IMR-90 (cell line): ENCODE data around the gene SNED1. TPM values are rescaled to one million over a fixed set of nuclear protein-coding genes. Genes with fewer than 3 reads are reported as not detected.

ENCODE experiments used
- ATAC-seq: fragments of 200-7000 bp; cut with Tn5 transposase; 2 replicates; pipeline ENCODE4 v1.9.1; 2020; ENCODE audit warnings: low read depth, mild to moderate bottlenecking, moderate library complexity
- BruUV-seq: library from RNA; stranded (reverse); fragments of 400-500 nt; replicated peaks from 2 replicates; lab custom pipeline; 2021; lab: Mats Ljungman, UMichigan
- CTCF ChIA-PET: fragments of 300-600 bp; formaldehyde crosslinking; extraction: SDS; loops from one replicate; lab custom pipeline; 2021; ENCODE audit warnings: antibody characterized with exemption; lab: Yijun Ruan, JAX
- POLR2A ChIA-PET: fragments of 300-600 bp; sonication (Branson Sonifier 250); formaldehyde crosslinking; loops from one replicate; lab custom pipeline; 2022; ENCODE audit warnings: antibody characterized with exemption; ENCODE audit not compliant: unreplicated experiment; lab: Charles Lee
- DNase-seq: peaks from one replicate; pipeline ENCODE4 v3.0.0; 2013
- H2AFZ ChIP-seq: replicated peaks from 2 replicates; pipeline ENCODE3; 2013; ENCODE audit warnings: low read length, mild to moderate bottlenecking; ENCODE audit not compliant: poor library complexity
- H2AK5ac ChIP-seq: 2 replicates; pipeline ENCODE4 v1.6.1; 2013; ENCODE audit warnings: low read depth, low read length, inconsistent platforms
- H2AK9ac ChIP-seq: replicated peaks from 2 replicates; pipeline ENCODE3; 2013; ENCODE audit warnings: mild to moderate bottlenecking, low read depth, low read length, moderate library complexity; ENCODE audit not compliant: poor library complexity
- H2BK120ac ChIP-seq: 2 replicates; pipeline ENCODE4 v1.6.1; 2013; ENCODE audit warnings: low read depth, low read length, inconsistent platforms
- H2BK15ac ChIP-seq: 3 replicates; pipeline ENCODE4 v1.6.1; 2013; ENCODE audit warnings: low read depth, low read length, inconsistent platforms
- H2BK20ac ChIP-seq: 2 replicates; pipeline ENCODE4 v1.6.1; 2013; ENCODE audit warnings: low read depth, mild to moderate bottlenecking, inconsistent platforms, low read length, moderate library complexity
- H2BK5ac ChIP-seq: 2 replicates; pipeline ENCODE4 v1.6.1; 2013; ENCODE audit warnings: mild to moderate bottlenecking, low read depth, low read length, inconsistent platforms; ENCODE audit not compliant: poor library complexity, severe bottlenecking
- H3K14ac ChIP-seq: replicated peaks from 2 replicates; pipeline ENCODE4 v1.6.1; 2013; ENCODE audit warnings: low read depth, low read length, inconsistent platforms
- H3K18ac ChIP-seq: 2 replicates; pipeline ENCODE4 v1.6.1; 2013; ENCODE audit warnings: low read depth, low read length, control low read depth
- H3K23ac ChIP-seq: 2 replicates; pipeline ENCODE4 v1.6.1; 2013; ENCODE audit warnings: low read depth, low read length, inconsistent platforms
- H3K27ac ChIP-seq: 2 replicates; pipeline ENCODE4 v1.5.1; 2013; ENCODE audit warnings: mild to moderate bottlenecking, control low read depth, low read length; ENCODE audit not compliant: insufficient read depth
- H3K27me3 ChIP-seq: 2 replicates; pipeline ENCODE4 v1.6.1; 2013; ENCODE audit warnings: low read length; ENCODE audit not compliant: control insufficient read depth, insufficient read depth
- H3K36me3 ChIP-seq: 2 replicates; pipeline ENCODE4 v1.6.1; 2013; ENCODE audit warnings: low read length, mixed read lengths; ENCODE audit not compliant: control insufficient read depth, insufficient read depth
- H3K4ac ChIP-seq: 2 replicates; pipeline ENCODE4 v1.6.1; 2013; ENCODE audit warnings: low read depth, low read length, inconsistent platforms
- H3K4me1 ChIP-seq: 2 replicates; pipeline ENCODE4 v1.6.1; 2013; ENCODE audit warnings: low read length, mixed read lengths; ENCODE audit not compliant: control insufficient read depth, insufficient read depth
- H3K4me2 ChIP-seq: 2 replicates; pipeline ENCODE4 v1.6.1; 2013; ENCODE audit warnings: low read depth, mild to moderate bottlenecking, control low read depth, low read length, moderate library complexity
- H3K4me3 ChIP-seq: 2 replicates; pipeline ENCODE4 v1.5.1; 2013; ENCODE audit warnings: low read depth, mild to moderate bottlenecking, control low read depth, low read length, moderate library complexity; ENCODE audit not compliant: insufficient read depth
- H3K56ac ChIP-seq: 2 replicates; pipeline ENCODE4 v1.6.1; 2013; ENCODE audit warnings: low read length, inconsistent platforms; ENCODE audit not compliant: insufficient read depth; ENCODE audit errors: extremely low read depth
- H3K79me1 ChIP-seq, 2 experiments: 2 replicates each; pipeline ENCODE4 v1.6.1; 2013; ENCODE audit warnings: low read length in 2 of 2, inconsistent platforms in 1 of 2, low read depth in 1 of 2
- H3K9ac ChIP-seq: 2 replicates; pipeline ENCODE4 v1.6.1; 2013; ENCODE audit warnings: low read depth, low read length, control low read depth
- H3K9me1 ChIP-seq: 2 replicates; pipeline ENCODE4 v1.6.1; 2013; ENCODE audit warnings: low read length, inconsistent platforms; ENCODE audit not compliant: insufficient read depth
- H3K9me3 ChIP-seq: 2 replicates; pipeline ENCODE4 v1.6.1; 2013; ENCODE audit warnings: low read length; ENCODE audit not compliant: control insufficient read depth, insufficient read depth
- H4K20me1 ChIP-seq: 2 replicates; pipeline ENCODE4 v1.6.1; 2013; ENCODE audit warnings: low read length, inconsistent platforms; ENCODE audit not compliant: insufficient read depth
- H4K5ac ChIP-seq: 2 replicates; pipeline ENCODE4 v1.6.1; 2013; ENCODE audit warnings: mild to moderate bottlenecking, low read depth, low read length, control low read depth
- H4K8ac ChIP-seq, 2 experiments: 2 replicates each; pipeline ENCODE4 v1.6.1; 2013; ENCODE audit warnings: low read depth in 2 of 2, low read length in 2 of 2, control low read depth in 1 of 2, inconsistent platforms in 1 of 2
- H4K91ac ChIP-seq: 2 replicates; pipeline ENCODE4 v1.6.1; 2013; ENCODE audit warnings: low read depth, low read length, inconsistent platforms; ENCODE audit not compliant: insufficient read depth
- BHLHE40 ChIP-seq: fragments of 150-350 bp; IDR thresholded peaks from 2 replicates; pipeline ENCODE4 v1.6.1; 2016; ENCODE audit warnings: mild to moderate bottlenecking, low read depth, low read length
- CEBPB ChIP-seq: IDR thresholded peaks from 2 replicates; pipeline ENCODE4 v1.6.1; 2012; ENCODE audit warnings: low read depth, low read length, improper control_type of control experiment
- CHD1 ChIP-seq: IDR thresholded peaks from 2 replicates; pipeline ENCODE4 v1.6.1; 2012; ENCODE audit warnings: low read depth, low read length, improper control_type of control experiment
- FOS ChIP-seq: fragments of 150-350 bp; IDR thresholded peaks from 2 replicates; pipeline ENCODE4 v1.6.1; 2016; ENCODE audit warnings: low read depth, low read length
- MAFK ChIP-seq: IDR thresholded peaks from 2 replicates; pipeline ENCODE4 v1.6.1; 2012; ENCODE audit warnings: low read depth, low read length, improper control_type of control experiment
- MAZ ChIP-seq: IDR thresholded peaks from 2 replicates; pipeline ENCODE4 v1.6.1; 2012; ENCODE audit warnings: low read depth, mild to moderate bottlenecking, low read length, improper control_type of control experiment, moderate library complexity, borderline replicate concordance
- MXI1 ChIP-seq: IDR thresholded peaks from 2 replicates; pipeline ENCODE4 v1.6.1; 2012; ENCODE audit warnings: low read depth, mild to moderate bottlenecking, low read length, moderate library complexity, borderline replicate concordance
- NFE2L2 ChIP-seq: fragments of 150-350 bp; IDR thresholded peaks from 2 replicates; pipeline ENCODE4 v1.6.1; 2016; ENCODE audit warnings: low read depth, mild to moderate bottlenecking, low read length
- POLR2A ChIP-seq: IDR thresholded peaks from 2 replicates; pipeline ENCODE4 v1.6.1; 2012; ENCODE audit warnings: mild to moderate bottlenecking, low read depth, low read length
- RAD21 ChIP-seq: IDR thresholded peaks from 2 replicates; pipeline ENCODE4 v1.6.1; 2012; ENCODE audit warnings: low read length, improper control_type of control experiment
- RCOR1 ChIP-seq: IDR thresholded peaks from 2 replicates; pipeline ENCODE4 v1.6.1; 2012; ENCODE audit warnings: mild to moderate bottlenecking, low read length, improper control_type of control experiment; ENCODE audit not compliant: insufficient replicate concordance
- RFX5 ChIP-seq: IDR thresholded peaks from 2 replicates; pipeline ENCODE4 v1.8.0; 2012; ENCODE audit warnings: low read depth, mild to moderate bottlenecking, low read length, moderate library complexity
- SMC3 ChIP-seq: fragments of 150-350 bp; IDR thresholded peaks from 2 replicates; pipeline ENCODE4 v1.6.1; 2016; ENCODE audit warnings: low read depth, mild to moderate bottlenecking, antibody characterized with exemption, low read length, moderate library complexity
- WGBS, 2 experiments: methylation state at CpG; one replicate each; pipeline versions ENCODE4 v1.1.5 to v1.1.7; 2013; ENCODE audit warnings: missing lambda C conversion rate in 2 of 2; ENCODE audit not compliant: insufficient read length in 1 of 2; ENCODE audit errors: extremely low coverage in 2 of 2; 5-methylcytosine and 5-hydroxymethylcytosine counted together
- dilution Hi-C: fragments of 300-500 bp; cut with HindIII; formaldehyde crosslinking; loops from one replicate; pipeline ENCODE4 v1.14.3; 2018; ENCODE audit warnings: low sequenced_read_pairs; ENCODE audit not compliant: unreplicated experiment
- in situ Hi-C: fragments of 300-500 bp; cut with MboI; formaldehyde crosslinking; loops from 3 replicates; pipeline ENCODE4 v1.14.3; 2019; ENCODE audit warnings: low sequenced_read_pairs, inconsistent platforms, mixed read lengths
- intact Hi-C: fragments of 100-400 bp; cut with micrococcal nuclease; formaldehyde crosslinking; loops from 2 replicates; pipeline ENCODE4 v1.10.0; 2022
- polyA plus RNA-seq, 3 experiments: library from polyadenylated mRNA; depleted of rRNA; stranded (reverse); fragments of >200 nt; gene quantifications; 2 replicates each; pipeline ENCODE4 v1.2.3, GENCODE V29; 2012; ENCODE audit warnings: low replicate concordance in 1 of 3
- total RNA-seq: library from RNA; depleted of rRNA; stranded (reverse); fragments of >200 nt; gene quantifications from 2 replicates; pipeline ENCODE4 v1.2.3, GENCODE V29; 2012
- TF ChIP-seq, protein P1 (sequence below): conservative IDR thresholded peaks from 2 replicates; pipeline ENCODE4 v1.5.1; 2012; ENCODE audit warnings: mild to moderate bottlenecking, low read depth, low read length, improper control_type of control experiment
- TF ChIP-seq, protein P2 (sequence below): fragments of 150-350 bp; IDR thresholded peaks from 2 replicates; pipeline ENCODE4 v1.6.1; 2017; ENCODE audit warnings: mild to moderate bottlenecking, antibody characterized with exemption, low read length, low read depth
- TF ChIP-seq, protein P3 (sequence below): fragments of 150-350 bp; IDR thresholded peaks from 2 replicates; pipeline ENCODE4 v1.6.1; 2016; ENCODE audit warnings: low read depth, mild to moderate bottlenecking, low read length, moderate library complexity, borderline replicate concordance

SNED1 gene
- total and polyA plus RNA-seq, 2 of the 4 experiments (the other 2 are of a cell fraction), result 1.1 to 3.4 TPM

DNA sequence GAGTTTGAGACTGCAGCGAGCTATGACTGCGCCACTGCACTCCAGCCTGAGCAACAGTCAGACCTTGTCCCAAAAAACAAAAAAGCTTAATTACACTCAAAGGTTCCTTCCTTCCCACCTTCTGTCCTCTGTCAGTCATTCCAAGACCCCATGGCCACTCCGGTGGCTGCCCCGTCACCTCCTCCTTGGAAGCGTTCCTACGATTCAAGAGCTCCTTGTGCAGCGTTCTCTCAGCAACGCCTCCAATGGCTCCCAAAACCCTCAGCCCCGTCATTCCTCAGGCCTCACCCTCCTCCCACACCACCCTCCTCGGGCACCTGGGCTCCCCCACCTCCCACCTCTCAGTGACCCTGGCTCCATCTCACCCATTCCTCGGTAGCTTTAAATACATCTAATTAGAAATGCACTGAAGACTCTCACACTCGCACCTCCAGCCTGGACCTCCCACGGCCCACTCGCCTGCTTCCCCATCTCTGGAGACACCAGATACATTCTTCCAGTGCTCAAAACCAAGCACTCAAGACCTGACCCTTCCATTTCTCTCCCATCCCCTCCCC is 142.9 kb downstream of the SNED1 start:
- ATAC-seq (no peak), DNase-seq (no peak)
- no peak overlapping the region for H3K27ac ChIP-seq
- H2AK5ac ChIP-seq, result no peak overlapping the region
- no peaks in the 10 kb centered on the region for H3K27me3 ChIP-seq
- H4K91ac ChIP-seq, result no peak overlapping the region
- no peaks in the 10 kb centered on the region for H3K4me1 ChIP-seq
- no peak overlapping the region for H2BK120ac ChIP-seq
- no peak overlapping the region for H2BK5ac ChIP-seq
- H3K9me3 ChIP-seq, result no peaks in the 10 kb centered on the region
- H4K20me1 ChIP-seq, result no peaks in the 10 kb centered on the region
- H3K79me1 ChIP-seq, result peaks cover 0 to 2% of the 10 kb centered on the region in 2 experiments; a peak in 1 of 4 replicates
- dilution Hi-C loops (no loop called here), intact Hi-C loops (no loop called here), in situ Hi-C loops (no loop called here)
- H3K4me3 ChIP-seq, result no peak overlapping the region
- H3K4ac ChIP-seq, result no peak overlapping the region
- no peak overlapping the region for H3K14ac ChIP-seq
- H3K23ac ChIP-seq, result no peak overlapping the region
- no peak overlapping the region for H2BK15ac ChIP-seq
- H3K56ac ChIP-seq, result no peak overlapping the region
- WGBS, 2 experiments, result 96% methylated on average over 11 of the region's 14 CpGs; no CpG with 5 or more reads in 1 of the 2 experiments
- H3K9me1 ChIP-seq, result no peaks in the 10 kb centered on the region
- BruUV-seq, result no TSS peak
- H2AK9ac ChIP-seq, result no peak overlapping the region
- H3K9ac ChIP-seq, result no peak overlapping the region
- no peak overlapping the region for H2AFZ ChIP-seq
- ChIA-PET POLR2A (no interaction called here), CTCF (no interaction called here)
- H4K5ac ChIP-seq, result no peak overlapping the region
- no peak overlapping the region for H3K4me2 ChIP-seq
- H3K36me3 ChIP-seq, result peaks cover 3% of the 10 kb centered on the region; the same call in 1 of the 2 replicates
- H3K18ac ChIP-seq, result no peak overlapping the region
- no peak overlapping the region for H4K8ac ChIP-seq
- TF ChIP-seq RFX5 (no peak), CEBPB (no peak), MAFK (no peak), CHD1 (no peak), NFE2L2 (no peak), MAZ (no peak), RCOR1 (no peak), MXI1 (no peak), POLR2A (no peak), FOS (no peak), SMC3 (no peak), BHLHE40 (no peak), RAD21 (no peak)
- TF ChIP-seq, protein P1, sequence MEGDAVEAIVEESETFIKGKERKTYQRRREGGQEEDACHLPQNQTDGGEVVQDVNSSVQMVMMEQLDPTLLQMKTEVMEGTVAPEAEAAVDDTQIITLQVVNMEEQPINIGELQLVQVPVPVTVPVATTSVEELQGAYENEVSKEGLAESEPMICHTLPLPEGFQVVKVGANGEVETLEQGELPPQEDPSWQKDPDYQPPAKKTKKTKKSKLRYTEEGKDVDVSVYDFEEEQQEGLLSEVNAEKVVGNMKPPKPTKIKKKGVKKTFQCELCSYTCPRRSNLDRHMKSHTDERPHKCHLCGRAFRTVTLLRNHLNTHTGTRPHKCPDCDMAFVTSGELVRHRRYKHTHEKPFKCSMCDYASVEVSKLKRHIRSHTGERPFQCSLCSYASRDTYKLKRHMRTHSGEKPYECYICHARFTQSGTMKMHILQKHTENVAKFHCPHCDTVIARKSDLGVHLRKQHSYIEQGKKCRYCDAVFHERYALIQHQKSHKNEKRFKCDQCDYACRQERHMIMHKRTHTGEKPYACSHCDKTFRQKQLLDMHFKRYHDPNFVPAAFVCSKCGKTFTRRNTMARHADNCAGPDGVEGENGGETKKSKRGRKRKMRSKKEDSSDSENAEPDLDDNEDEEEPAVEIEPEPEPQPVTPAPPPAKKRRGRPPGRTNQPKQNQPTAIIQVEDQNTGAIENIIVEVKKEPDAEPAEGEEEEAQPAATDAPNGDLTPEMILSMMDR, result no peak
- TF ChIP-seq, protein P2, sequence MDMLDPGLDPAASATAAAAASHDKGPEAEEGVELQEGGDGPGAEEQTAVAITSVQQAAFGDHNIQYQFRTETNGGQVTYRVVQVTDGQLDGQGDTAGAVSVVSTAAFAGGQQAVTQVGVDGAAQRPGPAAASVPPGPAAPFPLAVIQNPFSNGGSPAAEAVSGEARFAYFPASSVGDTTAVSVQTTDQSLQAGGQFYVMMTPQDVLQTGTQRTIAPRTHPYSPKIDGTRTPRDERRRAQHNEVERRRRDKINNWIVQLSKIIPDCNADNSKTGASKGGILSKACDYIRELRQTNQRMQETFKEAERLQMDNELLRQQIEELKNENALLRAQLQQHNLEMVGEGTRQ, result no peak
- TF ChIP-seq, protein P3, sequence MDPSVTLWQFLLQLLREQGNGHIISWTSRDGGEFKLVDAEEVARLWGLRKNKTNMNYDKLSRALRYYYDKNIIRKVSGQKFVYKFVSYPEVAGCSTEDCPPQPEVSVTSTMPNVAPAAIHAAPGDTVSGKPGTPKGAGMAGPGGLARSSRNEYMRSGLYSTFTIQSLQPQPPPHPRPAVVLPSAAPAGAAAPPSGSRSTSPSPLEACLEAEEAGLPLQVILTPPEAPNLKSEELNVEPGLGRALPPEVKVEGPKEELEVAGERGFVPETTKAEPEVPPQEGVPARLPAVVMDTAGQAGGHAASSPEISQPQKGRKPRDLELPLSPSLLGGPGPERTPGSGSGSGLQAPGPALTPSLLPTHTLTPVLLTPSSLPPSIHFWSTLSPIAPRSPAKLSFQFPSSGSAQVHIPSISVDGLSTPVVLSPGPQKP, result no peak
- no peak overlapping the region for H2BK20ac ChIP-seq
